GM18519 (cell line): ENCODE measurements around the gene UNC5C.
A peak's percentile ranks its signal among the peaks of the same experiment; 100 is the strongest.

Source experiments
- ATAC-seq: cut with Tn5 transposase; IDR thresholded peaks from one replicate; pipeline ENCODE4 v1.9.1; 2021; ENCODE audit warnings: mild to moderate bottlenecking, moderate library complexity; ENCODE audit not compliant: unreplicated experiment, low FRiP score

Gene UNC5C

DNA sequence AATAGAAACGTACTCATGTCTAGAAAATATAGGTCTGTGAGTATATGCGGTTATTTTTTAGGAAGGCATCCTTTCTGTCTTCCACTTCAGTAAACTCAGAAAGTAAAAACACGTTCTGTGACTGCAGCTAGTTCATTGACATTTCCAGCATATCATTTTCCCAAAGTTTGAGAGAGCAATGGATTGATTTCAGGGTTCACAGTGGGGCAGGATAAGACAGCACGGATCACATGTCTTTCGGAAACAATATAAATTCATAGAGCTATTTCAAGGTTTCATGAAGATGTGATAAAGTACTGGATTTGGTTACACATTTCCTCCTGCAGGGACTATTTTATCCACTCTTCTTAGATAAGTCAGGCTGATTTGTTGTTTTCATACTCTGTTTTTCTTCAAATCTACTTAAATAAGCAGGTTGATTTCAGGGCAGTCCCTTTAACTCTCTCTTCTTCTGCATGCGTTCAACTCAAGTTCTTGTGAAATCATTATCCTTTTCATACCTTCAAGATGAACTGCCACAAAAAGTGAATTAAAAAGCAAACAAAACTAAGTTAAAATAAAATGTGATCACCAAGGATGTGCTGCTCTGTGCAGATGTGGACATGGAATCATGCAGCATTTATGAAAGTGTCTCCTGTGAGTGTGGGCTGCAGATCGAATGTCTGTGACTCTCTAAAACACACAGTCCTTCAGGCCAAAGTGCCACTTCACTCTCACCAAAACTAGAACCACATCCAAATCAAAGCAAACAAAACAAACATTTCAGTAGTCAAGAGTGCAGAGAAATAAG lies 187.7 kb downstream of the UNC5C start:
- ATAC-seq: no peak

DNA sequence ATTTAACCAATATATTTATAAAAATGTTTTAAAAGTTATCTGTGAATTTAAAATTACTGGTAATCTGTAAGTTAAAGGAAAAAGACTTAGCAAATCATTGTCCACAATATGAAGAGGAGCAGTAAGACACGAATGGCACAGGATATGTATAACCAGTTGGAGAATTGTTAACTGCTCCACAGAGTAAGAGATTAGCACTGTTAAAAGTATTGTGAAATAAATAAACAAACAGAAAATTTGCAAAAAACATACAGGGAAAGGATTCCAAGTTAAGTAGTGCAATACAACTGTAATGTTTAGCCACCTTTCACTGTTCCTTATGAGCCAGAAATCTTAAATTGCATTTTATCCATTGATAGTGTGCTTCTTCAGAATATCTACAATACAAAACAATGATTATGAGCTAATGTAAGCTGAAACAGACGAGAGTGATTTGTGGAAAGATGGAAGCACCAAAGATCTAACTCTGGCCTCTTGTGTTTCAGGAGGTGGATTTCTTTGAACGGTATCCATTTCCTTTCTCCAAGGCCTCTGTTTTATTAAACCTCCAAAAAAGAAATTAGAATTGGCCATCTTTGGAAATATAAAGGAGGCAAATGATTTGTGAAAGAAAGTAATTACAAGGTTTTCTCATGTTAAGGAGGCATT lies 188.4 kb downstream of the UNC5C start:
- no peak for ATAC-seq

DNA sequence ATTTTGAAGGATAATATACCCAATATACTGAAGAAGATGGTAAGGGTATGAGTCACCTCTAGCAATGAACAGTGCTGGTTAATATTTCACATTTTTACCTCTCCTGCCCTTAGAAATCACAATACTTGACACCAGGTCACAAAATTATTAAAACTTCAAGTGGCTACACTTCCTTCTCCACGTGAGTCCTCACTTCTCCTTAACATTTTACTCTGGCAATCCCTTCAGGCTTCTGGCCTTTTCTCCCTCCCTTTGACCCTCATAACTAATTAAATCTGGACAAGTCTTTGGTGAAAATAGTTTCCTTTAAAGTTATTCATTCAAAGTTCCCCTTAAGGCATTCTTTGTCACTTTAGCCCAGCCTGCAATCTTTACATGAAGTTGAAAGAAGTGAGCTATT lies 190.4 kb downstream of the UNC5C start:
- no peak for ATAC-seq

- ATAC-seq: no peak
Measured at GRCh38 chr4:95355021-95355420, 193.8 kb downstream of the UNC5C start.

DNA sequence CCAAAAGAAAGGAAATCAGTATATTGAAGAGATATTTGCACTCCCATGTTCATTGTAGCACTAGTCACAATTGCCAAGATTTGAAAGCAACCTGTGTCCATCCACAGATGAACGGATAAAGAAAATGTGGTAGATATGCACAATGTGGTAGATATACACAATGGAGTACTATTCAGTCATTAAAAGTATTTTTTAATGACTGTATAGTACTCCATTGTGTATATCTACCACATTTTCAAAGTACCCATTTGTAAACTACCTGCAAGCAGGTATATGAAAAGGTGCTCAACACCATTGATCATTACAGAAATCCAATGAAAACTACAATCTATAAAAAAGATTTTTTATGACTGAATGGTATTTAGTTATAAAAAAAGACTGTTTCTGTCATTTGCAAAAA lies 200.4 kb downstream of the UNC5C start:
- ATAC-seq: no peak

GRCh38 chr4:95343235-95343634 lies 205.5 kb downstream of the UNC5C start:
- ATAC-seq: no peak

DNA sequence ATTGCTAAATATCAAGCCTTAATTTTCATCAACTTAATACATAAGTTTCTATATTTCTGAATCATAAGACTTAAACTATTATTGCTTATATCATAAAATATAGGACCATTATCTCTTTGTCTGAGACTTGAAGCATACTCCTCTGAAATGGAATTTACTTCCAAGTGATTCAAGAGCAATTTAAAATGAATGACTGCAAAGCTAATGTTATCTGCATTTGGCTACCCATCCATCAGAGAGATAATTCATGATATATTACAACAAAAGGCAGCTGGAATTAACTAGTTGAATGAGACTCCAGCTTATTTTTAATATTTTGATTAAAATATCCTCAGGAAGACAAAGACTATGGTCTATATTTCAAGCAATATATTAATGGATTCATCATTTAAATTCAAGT lies 208.6 kb downstream of the UNC5C start:
- no peak for ATAC-seq

- no peak for ATAC-seq
Measured at GRCh38 chr4:95325665-95326064, 223.1 kb downstream of the UNC5C start.

DNA sequence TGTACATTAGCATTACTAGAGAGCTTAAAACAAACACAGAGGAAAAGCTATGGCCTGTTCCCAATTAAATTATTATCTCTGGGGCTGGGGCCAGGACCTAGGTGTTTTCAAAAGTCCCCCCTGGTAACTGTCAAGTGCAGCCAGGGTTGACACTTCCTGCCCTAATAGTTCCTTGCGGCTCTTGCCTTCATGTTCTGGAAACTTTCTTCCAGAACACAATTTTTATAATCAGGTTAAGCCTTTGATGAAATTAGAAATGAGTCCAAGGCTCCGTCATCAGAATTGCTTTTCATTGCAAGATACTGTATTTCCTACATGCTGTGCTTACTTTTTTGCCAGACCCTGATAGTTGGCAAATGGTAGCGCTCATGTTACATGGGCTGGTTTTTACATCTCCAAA lies 229.6 kb downstream of the UNC5C start:
- no peak for ATAC-seq

GRCh38 chr4:95318483-95318882 lies 230.3 kb downstream of the UNC5C start:
- ATAC-seq: no peak

DNA sequence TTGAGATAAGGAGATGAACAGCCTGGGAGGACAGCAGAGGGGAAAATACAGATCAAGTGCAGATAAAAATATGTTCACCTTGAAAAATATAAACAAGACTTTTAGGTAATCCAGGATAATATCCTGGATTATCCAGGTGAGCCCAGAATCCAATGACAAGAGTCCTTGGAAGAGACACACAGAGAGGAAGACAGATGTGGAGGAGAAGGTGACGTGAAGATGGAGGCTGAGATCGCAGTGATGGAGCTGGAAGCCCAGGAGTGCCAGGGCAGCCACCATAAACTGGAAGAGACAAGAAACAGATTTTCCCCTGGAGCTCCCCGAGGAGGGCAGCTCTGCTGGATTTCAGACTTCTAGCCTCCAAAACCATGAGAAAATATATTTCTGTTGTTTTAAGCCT lies 230.7 kb downstream of the UNC5C start:
- no peak for ATAC-seq

DNA sequence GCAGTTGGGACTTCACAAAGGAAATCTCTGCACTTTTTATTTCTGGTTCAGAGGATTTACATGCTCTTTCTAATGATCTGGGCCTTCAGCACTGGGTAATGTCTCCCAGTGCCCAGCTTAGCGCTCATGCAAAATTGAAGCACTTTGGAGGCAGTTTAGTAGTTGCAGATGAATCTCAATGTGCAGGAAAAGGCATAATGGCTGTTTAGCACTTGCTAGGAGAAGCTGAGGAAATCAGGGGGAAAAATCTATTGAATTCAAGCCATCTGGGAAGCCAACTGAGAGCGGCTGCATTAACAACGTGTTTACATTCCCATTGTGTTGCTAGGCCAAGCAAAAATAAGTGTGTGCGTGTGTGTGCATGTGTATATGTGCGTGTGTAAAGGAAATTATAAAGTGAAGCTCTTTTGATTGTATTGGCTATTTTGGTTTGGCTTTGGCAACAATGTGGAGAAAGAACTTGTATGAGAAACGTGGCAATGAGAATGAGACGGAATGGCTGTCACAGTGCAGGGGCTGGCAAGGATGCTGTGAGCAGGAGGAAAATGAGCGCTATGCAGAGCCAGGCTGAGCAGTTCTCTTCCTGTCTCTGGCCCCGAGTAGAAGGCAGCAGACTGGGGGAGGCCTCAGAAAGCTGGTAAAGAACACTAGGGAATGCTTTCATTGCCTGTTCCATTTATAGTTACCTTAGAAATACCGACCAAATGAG lies 231.5 kb downstream of the UNC5C start:
- no peak for ATAC-seq

- ATAC-seq: no peak
Measured at GRCh38 chr4:95314573-95314972, 234.2 kb downstream of the UNC5C start.

DNA sequence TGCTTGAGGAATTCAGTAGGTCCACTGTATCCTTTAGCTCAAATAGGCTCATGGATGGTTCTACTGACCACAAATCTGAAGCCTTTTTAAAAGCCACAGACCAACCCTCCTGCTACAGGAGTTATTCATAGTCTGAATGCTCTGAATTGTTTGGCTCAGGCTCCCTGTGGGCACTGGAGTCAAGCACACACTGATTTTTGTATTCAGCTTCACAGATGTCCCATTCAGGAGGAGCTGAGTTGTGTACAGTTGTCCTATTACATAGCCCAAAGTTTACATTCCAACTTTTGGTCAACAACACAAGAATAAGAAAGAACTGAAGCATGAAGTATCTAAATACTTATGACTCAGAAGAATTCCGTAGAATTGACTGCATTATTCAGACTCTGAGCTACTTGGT lies 243.9 kb downstream of the UNC5C start:
- ATAC-seq: no peak

GRCh38 chr4:95300304-95300703 lies 248.5 kb downstream of the UNC5C start:
- ATAC-seq: no peak

DNA sequence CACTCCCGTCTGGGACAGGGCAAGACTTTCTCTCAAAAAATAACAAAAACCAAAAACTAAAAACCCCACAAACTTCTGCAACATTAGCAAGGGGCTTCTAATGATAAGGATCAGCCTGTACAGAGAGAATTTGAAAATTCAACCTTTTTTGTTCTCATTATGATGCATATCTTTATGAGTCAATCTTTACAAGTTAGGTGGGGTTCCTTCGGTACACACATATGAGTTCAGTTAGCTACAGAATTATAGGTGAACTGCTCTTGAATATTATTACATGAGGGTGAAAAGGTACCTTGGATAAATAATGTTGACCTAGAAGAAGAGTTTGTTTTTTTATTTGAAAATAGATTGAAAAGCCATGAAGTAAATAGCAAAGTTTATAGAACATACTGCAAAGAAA lies 252.7 kb downstream of the UNC5C start:
- ATAC-seq: no peak

DNA sequence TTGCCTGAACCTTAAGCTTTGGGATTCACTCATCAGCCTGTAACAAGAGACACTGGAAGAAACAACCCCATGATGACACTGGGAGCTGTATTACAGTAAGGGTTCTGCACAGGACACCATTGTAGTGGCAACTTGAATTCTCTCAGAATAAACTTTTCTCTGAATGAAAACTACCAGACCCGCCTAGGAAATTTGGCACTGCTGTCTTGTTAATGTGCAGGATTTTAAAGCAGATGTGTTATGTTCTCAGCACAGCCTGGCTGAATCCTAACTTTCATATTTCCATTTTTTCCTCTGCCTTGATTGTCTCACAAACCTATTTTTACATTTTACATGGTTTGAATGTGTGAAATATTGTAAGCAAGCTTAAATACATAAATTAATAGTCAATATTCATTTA lies 253.6 kb downstream of the UNC5C start:
- ATAC-seq: no peak

- no peak for ATAC-seq
Measured at GRCh38 chr4:95294321-95294720, 254.5 kb downstream of the UNC5C start.

- no peak for ATAC-seq
Measured at GRCh38 chr4:95293014-95293413, 255.8 kb downstream of the UNC5C start.

GRCh38 chr4:95290702-95291101 lies 258.1 kb downstream of the UNC5C start:
- no peak for ATAC-seq

DNA sequence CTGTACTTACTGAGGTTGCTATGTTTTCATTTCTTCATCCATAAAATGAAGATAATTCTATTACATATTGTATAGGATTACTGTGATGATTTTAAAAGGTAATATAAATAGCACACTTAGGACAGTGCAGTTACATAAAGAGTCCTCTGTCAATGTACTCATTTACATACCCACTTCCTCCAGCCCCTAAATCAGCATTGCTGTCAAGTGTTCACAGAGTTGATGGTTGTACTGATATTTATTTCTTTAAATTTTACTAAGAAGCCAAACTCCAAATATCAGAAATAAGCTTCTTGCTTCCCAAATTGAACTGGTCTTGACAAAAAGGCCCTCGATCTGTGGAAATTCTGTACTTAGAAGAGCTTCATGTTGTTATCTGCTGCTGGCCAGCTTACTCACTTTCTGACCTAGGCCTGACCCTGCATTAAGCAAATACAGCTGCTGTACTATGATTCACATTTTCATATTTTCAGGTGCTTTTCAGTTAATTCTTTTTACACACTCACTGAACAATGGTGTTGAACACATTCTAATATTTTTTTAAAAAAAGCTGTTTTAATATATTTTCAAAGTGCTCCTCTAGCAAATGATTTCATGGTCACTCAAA lies 259.6 kb downstream of the UNC5C start:
- ATAC-seq: peak; percentile 77
